GM21737 (cell line): Measurements from ENCODE around the gene SAMD1.
"Not testable (repeated sequence)": the region's sequence is repeated elsewhere in the genome, so short reads cannot be mapped to it uniquely, and the experiment has no call there.

ENCODE experiments used
- ATAC-seq: cut with Tn5 transposase; IDR thresholded peaks from one replicate; pipeline ENCODE4 v1.9.1; 2021; ENCODE audit warnings: mild to moderate bottlenecking, moderate library complexity; ENCODE audit not compliant: unreplicated experiment

SAMD1 gene

GRCh38 chr19:14061751-14062557 lies 28.6 kb downstream of the SAMD1 start, which contains the start of gene PALM3:
TSS of gene PALM3 (minus strand) at chr19:14062076. CDS start at chr19:14061980, 96 bp downstream.
- ATAC-seq: no peak

- ATAC-seq: no peak
Measured at GRCh38 chr19:14061081-14061749, 29.3 kb downstream of the SAMD1 start.

GRCh38 chr19:14059652-14060155 lies 30.8 kb downstream of the SAMD1 start:
- no peak for ATAC-seq

- no peak for ATAC-seq
Measured at GRCh38 chr19:14059093-14059480, 31.5 kb downstream of the SAMD1 start.

GRCh38 chr19:14058182-14059092 lies 32.1 kb downstream of the SAMD1 start:
- ATAC-seq: no peak

GRCh38 chr19:14056741-14057356 lies 33.7 kb downstream of the SAMD1 start:
- ATAC-seq: no peak

GRCh38 chr19:14056069-14056666 lies 34.4 kb downstream of the SAMD1 start:
- ATAC-seq: no peak

- ATAC-seq: no peak
Measured at GRCh38 chr19:14055396-14055795, 35.2 kb downstream of the SAMD1 start.

GRCh38 chr19:14054721-14055120 lies 35.8 kb downstream of the SAMD1 start:
- no peak for ATAC-seq

- no peak for ATAC-seq
Measured at GRCh38 chr19:14054099-14054498, 36.5 kb downstream of the SAMD1 start.

- no peak for ATAC-seq
Measured at GRCh38 chr19:14053500-14053899, 37.1 kb downstream of the SAMD1 start.

- no peak for ATAC-seq
Measured at GRCh38 chr19:14053032-14053431, 37.5 kb downstream of the SAMD1 start.

- no peak for ATAC-seq
Measured at GRCh38 chr19:14052470-14052869, 38.1 kb downstream of the SAMD1 start.

- no peak for ATAC-seq
Measured at GRCh38 chr19:14051980-14052379, 38.6 kb downstream of the SAMD1 start.

GRCh38 chr19:14050961-14051360 lies 39.6 kb downstream of the SAMD1 start:
- not testable (repeated sequence) for ATAC-seq

- ATAC-seq: no peak
Measured at GRCh38 chr19:14050512-14050911, 40.0 kb downstream of the SAMD1 start.

- ATAC-seq: no peak
Measured at GRCh38 chr19:14048443-14049153, 42.0 kb downstream of the SAMD1 start.

- ATAC-seq: not testable (repeated sequence)
Measured at GRCh38 chr19:14047866-14048265, 42.7 kb downstream of the SAMD1 start.
